NCI-H226 (cell line): Measurements from ENCODE around the gene HSPB9.

Source experiments
- DNase-seq: peaks from one replicate; pipeline ENCODE4 v3.0.0-alpha.2; 2015

Gene HSPB9

DNA sequence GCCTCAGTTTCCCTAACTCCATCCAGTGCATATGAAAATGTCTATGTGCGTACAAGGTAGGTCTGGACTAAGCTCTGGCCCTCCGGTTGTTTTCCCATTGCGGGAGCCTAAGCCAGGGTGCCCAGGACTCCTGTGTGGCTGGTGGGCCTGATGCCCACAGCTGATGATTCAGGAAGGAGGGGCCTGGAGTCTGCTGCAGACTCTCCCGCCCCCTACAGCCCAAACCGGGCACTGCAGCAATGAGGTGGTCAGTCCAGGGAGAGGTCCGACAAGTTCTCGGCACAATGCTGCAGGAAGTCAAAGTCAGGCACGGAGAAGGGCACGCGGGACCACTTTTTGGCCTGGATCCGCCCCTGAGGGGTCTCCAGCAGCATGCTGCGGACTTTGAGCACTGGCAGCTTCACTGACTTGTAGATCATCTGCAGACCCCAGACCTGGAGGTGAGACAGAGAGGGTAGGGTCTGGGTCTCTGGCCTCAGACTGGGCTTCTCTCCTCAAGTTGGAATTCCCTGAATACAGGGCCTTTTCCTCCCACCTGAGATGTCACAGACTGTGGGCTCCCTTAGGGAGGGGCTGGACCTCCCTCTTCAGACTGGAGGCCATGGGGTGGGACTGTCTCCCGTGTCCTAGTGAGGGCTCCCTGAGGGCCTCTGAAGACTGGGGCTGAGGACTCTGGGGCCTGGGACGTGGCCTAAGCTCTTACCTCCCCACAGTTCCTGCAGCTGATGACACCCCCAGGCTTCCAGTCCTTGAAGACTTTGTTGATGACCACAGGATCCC is 20.9 kb upstream of the HSPB9 start:
- DNase-seq: peak; percentile 37

DNA sequence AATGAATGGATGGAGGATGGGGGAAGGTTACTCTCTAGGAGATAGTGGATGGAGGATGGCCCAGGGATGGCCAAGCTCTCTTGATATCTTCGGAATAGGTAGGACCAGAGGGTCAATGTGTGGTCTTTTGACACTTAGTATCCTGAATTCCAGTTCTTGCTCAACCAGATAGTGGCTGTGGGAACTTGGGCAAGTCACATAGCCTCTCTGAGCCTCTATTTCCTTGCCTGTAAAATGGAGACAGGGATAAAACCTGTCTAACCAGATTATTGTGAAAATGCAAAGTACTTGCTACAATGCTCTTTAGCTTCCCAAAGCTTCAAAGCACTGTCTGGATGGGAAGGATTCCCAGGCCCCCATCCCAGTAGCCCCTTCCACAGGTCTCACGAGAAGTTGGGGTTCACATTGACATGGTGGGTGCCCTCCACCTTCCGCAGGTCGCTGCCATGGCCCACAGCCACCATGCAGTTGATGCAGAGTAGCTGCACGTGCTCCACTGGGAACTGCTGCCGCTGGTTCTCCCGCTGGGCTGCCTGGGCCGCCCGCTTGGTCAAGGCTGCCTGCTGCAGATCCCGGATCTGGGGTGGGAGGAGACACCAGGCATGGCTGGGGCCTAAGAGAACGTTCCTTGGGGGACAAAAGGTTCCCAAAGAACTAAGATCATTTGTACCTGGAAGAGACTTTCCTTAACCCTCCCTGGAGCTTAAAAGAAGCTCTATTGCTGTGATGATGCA is 19.2 kb upstream of the HSPB9 start:
- DNase-seq: no peak

DNA sequence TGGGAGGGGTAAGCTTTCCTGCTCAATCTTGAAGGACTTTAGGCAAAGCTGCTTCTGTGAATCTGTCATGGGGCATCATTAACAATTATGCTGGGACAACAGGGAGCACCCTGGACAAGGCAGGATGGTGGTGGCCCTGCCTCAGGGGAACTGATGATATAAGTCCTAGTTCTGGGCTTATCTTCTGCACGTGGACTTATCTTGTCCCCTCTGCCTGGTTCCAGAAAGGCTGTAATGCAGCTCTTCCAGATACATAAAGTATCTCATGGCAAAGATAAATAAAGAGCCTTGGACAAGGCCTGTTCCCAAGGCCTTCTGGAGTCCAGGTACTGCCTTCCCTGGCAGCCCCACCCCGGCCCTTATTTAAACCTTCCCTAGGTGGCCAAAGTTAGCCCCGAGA is 18.3 kb upstream of the HSPB9 start:
- no peak for DNase-seq

DNA sequence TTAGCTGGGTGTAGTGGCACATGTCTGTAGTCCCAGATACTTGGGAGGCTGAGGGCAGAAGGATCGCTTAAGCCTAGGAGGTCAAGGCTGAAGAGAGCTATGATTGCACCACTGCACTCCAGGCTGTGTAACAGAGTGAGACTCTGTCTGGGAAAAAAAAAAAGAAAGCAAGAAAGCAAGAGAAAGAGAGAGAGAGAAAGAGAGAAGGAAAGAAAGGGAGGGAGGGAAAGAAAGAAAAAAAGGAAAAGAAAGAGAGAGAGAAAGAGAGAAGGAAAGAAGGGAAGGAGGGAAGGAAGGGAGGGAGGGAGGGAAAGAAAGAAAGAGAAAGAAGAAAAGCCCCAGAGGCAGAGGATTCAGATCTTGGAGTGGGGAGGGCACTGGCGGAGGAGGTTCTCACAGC is 16.6 kb upstream of the HSPB9 start:
- DNase-seq: no peak

DNA sequence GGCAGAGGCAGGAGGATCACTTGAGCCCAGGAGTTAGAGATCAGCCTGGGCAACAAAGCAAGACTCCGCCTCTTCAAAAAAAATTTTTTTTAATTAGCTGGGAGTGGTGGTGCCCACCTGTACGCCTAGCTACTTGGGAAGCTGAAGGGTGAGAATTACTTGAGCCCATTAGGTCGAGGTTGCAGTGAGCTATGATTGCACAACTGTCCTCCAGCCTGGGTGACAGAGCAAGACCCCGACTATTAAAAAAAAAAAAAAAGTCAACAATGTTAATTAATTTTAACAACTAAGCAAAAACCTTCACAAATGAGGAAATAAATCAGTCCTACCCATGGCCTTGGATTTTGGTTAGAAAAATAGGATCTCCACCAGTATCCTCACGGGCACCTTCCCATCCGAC is 15.5 kb upstream of the HSPB9 start:
- no peak for DNase-seq

DNA sequence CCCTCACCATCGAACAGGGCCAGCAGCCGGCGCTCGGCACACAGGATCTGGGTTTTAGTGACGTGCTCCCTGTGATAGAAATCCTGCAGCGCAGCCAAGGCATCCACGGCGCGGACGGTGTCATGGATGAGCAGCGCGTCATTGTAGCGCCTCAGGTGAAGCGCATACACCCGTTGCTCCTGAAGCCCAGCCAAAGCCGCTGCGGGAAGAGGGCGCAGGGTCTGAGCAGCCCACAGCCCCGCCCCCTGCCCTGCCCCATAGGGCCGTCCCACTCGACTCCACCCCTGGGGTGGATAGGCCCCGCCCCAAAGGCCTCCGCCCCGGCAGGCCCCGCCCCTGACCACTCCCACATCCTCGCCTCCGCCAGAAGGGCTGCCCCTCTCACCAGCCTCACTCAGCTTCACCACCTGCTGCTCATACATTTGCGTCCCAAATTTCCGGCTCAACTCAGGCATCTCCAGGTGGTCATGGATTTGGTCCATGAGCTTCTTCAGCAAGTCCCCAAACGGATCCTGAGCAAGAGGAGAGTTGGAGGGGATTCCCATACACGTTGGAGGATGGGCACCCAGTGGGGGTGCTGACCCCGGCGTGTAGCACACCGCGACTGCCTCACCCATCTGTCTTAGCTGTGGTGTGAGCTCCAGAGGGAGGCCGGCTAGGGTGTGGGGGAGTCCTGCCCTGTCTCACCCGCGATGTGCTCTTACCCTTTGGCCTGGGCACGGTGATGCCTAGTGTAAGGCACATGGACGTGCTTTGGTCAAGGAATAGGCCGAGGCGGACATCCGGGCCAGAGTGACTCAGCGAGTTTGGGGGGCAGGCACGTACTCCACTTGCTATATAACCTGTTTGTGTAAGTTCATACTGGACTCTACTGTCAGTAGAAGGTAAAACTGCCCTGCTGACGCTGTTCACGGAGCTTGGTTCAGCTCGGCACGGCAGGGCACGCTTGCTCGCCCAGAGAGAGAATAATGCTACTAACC is 14.7 kb upstream of the HSPB9 start:
- DNase-seq: no peak

DNA sequence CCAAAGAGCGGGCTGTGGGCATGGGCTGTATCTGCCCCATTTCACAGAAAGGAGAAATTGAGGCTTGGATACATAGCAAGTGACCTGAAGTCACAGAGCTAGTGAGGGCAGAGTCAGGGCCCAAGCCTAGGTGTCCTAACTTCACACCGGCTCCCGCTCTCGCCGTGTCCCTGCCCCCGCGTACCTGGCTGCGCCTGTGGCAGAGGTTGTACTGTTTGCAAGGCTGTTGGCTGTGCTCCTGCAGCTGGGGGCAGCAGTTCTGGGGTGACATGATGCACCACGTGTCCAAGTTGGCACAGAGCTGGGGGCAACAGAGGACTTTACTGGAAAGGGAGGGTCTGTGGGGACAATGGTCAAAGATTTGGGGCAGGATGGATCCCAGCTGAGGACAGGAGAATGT is 13.5 kb upstream of the HSPB9 start:
- no peak for DNase-seq

DNA sequence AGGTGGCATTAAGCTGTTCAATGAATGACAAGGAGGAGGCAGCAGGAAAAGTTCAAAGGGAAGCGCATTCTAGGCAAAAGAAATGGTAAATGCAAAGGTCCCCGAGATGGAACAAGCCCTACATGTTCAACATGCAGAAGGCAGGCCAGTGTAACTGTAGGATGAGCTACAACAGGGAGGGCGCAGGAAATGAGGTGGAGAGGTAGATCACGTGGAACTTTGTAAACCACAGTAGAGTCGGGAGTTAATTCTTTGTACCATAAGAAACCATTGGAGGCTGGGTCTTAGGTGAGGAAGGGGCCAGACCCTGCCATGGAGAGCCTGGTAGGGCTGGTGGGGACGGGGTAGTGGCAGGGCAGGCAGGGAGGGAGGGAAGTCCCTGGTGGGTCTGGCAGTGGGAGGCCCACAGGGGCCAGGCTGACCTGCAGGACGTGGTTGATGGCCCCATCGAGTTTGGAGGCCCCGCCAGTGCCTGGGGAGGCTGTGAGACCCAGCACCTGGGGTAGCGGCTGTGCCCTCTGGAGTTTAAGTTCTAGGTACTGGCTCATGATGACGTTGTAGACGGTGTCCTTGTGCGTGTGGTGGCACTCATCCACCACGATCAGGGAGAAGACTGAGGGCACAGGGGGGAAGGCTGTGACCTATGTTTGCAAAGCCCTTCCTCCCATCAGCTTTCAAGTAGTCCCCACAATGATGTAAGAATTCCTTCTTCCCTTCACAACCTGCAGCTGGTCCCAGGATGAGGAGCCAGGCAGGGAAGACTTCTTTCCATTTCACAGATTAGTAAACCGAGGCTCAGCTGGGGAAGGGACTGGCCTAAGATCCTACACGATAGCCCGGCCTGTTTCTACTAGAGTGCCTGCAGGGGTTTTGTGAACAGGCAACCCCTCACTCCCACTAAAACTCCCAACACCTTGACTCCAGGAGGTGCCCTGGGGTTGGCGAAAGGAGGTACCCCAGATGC is 12.0 kb upstream of the HSPB9 start:
- DNase-seq: no peak

DNA sequence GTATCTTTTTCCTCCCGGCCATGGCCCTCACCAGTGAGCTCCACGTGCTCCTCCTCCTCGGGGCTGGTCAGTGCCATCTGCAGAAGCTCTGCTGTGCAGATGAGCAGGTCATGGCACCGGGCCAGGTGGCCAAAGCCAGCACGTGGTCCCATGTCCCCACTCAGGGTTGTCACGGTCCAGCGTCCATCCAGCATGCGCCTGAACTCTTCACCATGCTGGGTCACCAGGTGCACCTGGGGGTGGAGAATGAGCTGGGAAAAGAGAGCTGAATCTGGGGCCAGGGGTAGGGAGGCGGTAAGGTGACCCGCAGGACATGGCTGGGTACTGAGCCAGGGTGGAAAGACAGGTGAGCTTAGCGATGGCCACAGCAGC is 11.4 kb upstream of the HSPB9 start:
- DNase-seq: no peak

DNA sequence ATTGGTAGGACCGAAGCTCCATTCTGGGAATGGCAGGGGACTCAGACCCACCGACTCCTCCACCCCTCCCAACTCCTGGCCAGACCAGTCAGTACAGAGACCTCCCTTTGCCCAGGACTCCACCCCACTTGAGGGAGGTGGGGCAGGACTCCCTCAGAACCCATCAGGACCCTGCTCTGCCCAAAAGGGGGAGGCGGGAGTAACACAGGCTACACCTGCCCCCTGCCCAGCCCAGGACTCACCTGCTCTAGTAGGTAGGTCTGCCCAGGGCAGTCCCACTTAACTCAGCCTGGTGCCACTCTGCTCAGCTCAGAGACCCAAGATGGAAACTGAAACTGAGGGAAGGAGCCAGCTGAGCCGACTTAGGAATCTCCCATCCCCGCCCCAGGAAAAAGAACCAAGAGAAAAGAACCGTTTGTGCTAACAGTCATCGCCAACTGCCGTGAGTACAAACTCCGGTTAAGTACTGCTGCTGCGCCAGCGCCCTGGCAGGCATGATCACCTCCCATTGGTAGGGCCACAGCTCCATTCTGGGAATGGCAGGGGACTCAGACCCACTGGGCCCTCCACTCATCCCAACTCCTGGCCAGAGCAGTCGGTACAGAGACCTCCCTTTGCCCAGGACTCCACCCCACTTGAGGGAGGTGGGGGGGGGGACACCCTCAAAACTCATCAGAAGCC is 10.6 kb upstream of the HSPB9 start:
- DNase-seq: peak; percentile 22

DNA sequence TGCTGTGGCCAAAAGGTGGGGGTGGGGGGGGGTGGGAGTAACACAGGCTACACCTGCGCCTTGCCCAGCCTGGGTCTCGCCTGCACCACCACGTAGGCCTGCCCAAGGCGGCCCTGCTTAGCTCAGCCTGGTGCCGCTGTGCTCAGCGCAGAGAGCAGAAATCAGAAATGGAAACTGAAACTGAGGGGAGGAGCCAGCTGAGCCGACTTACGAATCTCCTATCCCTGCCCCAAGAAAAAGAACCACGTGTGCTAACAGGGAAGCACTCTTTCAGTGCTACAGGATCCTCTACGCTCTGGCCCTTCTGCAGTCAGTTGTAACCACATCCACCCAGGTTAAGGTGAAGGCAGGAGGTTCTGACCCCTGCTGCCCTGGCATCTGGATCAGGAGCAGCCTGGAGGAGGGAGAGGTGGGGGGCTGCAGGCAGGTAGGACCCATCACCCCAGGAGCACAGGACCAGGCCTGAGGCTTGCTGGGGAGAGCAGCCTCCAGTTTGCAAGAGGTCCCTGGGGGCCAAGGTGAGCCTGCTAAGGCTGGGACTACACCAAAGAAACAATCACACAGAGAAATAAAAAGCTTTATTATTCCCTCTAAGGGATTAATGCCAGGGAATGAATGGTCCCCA is 9.9 kb upstream of the HSPB9 start, which contains the start of gene DHX58:
Gene DHX58 (minus strand): TSS at position 163 of the 625 bp plus-strand sequence. CDS start 822 bp downstream, outside the sequence.
- peak; percentile 88 for DNase-seq

DNA sequence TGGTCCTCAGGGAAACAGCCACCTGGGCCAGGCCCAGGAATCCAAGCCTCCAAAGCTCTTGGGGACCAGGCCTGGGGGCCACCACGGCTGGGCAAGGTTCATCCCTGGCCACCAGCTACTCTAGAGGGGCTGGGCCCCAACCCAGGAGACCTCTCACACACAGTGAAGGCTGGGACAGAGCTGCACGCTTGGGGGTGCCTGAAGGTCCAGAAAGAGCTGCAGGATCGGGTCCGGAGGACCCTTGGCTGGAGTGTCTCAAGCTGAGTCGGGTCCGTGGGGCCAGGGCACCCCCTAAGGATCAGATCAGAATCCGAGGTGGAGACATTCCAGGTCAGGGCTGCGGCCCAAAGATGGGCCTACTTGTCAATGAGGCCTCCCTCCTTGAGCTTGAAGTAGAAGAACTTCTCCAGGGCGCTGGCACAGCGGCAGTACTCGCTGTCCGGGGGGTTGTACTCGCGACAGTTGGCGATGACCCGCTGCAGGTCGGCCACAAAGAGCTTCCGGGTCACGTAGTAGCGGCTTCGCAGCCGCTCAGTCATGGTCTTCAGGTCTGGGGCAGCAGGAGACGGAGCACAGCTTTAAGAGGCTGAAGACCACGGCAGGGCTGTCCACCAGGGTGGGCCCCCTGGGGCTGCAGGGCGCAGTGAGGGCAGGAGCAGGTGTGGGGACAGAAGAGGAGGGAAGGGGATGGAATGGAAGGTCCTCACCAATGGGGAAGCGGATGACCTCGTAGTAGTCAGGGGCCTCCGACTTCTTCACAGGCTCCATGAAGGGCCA is 9.1 kb upstream of the HSPB9 start:
- DNase-seq: no peak

DNA sequence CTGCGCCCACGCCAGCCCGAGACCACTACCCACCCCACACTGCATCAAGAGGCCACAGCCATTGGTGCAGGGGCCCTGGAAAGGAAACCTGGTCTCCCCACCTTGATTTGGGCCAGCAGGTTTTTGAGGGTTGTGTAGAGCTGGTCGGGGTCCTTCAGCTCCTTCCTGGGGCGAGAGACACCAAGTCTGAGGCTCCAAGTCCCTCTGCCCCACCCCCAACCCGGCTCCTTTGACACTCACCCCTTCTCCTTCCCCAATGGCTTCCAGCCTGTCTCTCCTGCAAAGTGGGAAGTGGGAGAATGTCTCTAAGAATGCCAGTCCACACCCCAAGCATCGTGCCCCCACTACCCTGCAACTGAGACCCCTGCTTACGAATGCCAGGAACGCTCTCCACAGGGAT is 8.5 kb upstream of the HSPB9 start:
- DNase-seq: no peak

DNA sequence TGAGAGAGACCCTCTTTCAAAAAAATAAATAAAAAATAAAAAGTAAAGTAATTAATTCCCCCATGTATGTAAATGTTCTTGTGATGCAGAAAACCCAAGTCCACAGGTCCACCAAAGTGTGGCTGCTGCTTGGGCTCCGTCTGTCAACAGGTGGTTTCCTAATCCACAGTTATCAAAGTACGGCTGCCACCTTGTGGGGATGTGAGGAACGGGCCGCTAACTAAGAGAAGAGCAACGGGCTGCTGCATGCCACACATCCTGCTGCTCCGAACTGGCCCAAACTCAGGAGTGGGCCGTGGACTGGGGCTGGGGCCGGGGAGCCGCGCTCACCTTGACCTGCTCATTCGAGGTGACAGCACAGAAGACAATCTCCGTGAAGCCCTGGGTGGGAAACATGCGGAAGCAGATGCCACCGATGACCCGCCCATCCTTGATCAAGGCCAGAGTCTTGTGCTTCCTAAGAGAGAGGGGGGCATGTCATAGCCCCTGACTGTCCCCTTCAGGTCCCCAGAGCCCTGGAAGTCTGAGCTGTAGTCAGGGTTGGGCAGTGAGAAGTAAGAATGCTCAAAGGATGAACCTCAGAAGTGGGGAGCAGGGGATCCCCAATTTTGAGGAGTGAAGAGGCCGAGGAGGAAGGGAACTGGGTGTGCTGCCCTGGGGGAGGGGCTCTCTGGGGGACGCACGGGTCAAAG is 5.8 kb upstream of the HSPB9 start:
- DNase-seq: peak; percentile 56

DNA sequence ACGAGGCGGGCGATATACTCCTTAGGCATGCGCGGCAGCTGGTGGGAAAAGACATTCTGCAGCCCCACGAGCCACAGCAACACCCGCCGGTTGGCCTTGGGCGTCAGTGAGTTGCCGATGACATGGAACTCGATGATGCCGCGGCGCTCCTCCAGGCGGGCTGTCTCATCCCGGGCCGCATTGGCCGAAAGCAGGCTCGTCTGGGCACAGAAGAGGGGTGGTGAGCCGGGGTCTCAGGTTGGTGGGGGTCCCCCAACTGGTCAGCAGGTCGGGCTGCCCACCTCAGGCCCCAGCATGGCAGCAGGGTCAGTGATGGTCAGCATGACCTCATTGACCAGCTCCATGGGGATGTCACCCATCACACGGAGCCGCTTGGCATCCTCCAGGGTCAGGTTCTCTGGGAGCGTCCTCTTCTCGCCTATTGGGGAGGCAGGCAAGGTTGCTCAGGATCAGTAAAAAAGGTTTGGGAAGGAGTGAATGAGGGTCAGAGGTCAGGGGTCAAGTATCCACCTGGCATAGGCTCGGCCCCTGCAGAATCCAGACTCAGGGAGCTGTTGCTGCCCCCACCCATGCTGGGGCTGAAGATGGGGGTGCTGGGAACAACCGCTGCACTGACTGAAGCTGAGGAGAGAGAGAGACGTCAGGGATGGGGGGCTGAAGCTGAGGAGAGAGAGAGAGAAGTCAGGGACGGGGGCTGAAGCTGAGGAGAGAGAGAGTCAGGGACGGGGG is 5.0 kb upstream of the HSPB9 start:
- no peak for DNase-seq

DNA sequence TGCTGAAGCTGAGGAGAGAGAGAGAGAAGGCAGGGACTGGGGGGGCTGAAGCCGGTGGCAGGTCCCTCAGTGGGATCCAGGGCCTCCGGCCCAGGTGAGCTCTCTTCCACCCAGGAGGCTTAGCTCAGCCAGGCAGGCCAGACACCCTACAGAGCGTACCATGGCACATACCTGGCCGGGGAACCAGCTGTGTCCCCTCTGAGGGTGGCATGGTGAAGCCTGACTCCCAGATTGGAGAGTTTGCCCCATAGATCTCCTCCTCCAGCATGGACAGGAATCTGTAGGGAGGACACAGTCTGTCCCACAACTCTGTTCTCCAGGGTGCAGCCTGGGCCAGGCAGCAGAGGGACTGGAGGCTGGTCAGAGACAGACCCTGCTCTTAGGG is 4.5 kb upstream of the HSPB9 start:
- no peak for DNase-seq

DNA sequence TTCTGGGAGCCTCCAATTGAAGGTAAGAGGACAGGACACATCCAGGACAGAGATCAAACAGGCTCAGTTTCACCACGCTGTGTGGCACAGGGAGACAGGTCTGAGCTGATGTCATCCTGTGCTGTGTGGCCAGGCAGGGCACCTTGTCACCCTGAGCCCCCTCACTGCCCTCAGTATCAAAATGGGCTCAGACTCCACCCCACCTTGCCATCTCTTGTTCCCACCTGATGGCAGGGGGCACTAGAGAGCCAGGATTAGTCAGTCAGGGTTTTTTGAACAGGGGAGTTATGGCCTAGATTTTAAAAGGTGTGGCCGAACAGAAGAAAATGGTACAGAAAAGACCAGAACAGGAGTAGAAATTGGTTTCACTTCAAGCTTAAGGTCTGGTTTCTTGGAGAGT is 4.1 kb upstream of the HSPB9 start:
- DNase-seq: no peak

DNA sequence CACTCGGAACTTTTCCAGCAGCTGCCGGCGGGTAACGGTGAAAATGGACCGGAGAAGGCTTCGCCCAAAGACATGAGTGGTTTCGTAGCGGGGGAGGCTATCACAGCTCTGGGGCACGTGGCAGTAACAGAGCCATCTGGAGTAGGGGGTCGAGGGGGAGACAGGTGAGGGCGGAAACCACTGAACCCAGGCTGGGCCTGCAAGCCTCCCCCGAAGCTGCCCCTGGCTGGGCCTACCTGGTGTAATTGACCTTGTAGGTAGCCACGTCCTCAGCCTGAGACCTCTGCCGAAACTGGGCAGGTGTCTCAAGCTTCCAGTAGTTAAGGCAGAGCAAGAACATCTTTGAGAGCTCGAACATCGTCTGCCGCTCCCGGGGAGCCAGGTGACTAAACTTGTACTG is 3.3 kb upstream of the HSPB9 start:
- DNase-seq: no peak
